Liver (tissue), 3 donors: ENCODE data around the gene NXPH4.

Source experiments
- CTCF ChIP-seq: fragments of 150-350 bp; IDR thresholded peaks from 2 replicates; pipeline ENCODE4 v1.5.1; 2017; ENCODE audit warnings: improper control_type of control experiment, low read depth, low read length; ENCODE audit not compliant: missing input control
- EGR1 ChIP-seq, 2 donors: IDR thresholded peaks; 2 replicates each; pipeline ENCODE4 v1.6.1; 2016 to 2018; ENCODE audit warnings: antibody characterized with exemption in 2 of 2, low read depth in 2 of 2
- GABPA ChIP-seq, 2 donors: IDR thresholded peaks in 1 of 2; conservative IDR thresholded peaks in 1 of 2; 2 replicates each; pipeline ENCODE4 v1.6.1; 2016; ENCODE audit warnings: antibody characterized with exemption in 2 of 2, mild to moderate bottlenecking in 1 of 2, moderate library complexity in 1 of 2
- HNF4A ChIP-seq, 2 donors: conservative IDR thresholded peaks; 2 replicates each; pipeline ENCODE4 v1.6.1; 2016; ENCODE audit warnings: antibody characterized with exemption in 2 of 2, mild to moderate bottlenecking in 2 of 2
- JUND ChIP-seq, 2 donors: IDR thresholded peaks; 2 replicates each; pipeline ENCODE4 v1.6.1; 2016; ENCODE audit warnings: antibody characterized with exemption in 2 of 2
- ZBTB33 ChIP-seq: IDR thresholded peaks from 2 replicates; pipeline ENCODE4 v1.6.1; 2016; ENCODE audit warnings: antibody characterized with exemption
- donor health status: healthy.
- donor health status: healthy.

- TF ChIP-seq CTCF (no peak), EGR1 (IDR thresholded peaks at IDR 0.05; ENCODE audit: low read depth in 2 of 2) (no peak), JUND (IDR thresholded peaks at IDR 0.05) (no peak), ZBTB33 (no peak), GABPA (IDR thresholded peaks at IDR 0.05 in 1 of 2, conservative IDR thresholded peaks at IDR 0.05 in 1 of 2) (no peak), HNF4A (conservative IDR thresholded peaks at IDR 0.05) (no peak)
Measured at GRCh38 chr12:57185403-57185802, 31.2 kb upstream of the NXPH4 start.
